Measurements from ENCODE around the gene LEF1.

Gene LEF1

GRCh38 chr4:108174856-108175255 lies 6.1 kb upstream of the LEF1 start:
- DNase-seq (ENCODE audit: low read depth), result no peak

- no peak for DNase-seq (ENCODE audit: low read depth)
These were observed 4.9 kb upstream of the LEF1 start for GRCh38 chr4:108173599-108174057.

GRCh38 chr4:108172753-108173598 lies 4.2 kb upstream of the LEF1 start:
- DNase-seq (ENCODE audit: low read depth), result peak; percentile 56

- DNase-seq (ENCODE audit: low read depth), result no peak
These were observed 3.6 kb upstream of the LEF1 start for GRCh38 chr4:108172231-108172752.

GRCh38 chr4:108171339-108172230 lies 2.9 kb upstream of the LEF1 start:
- peak; percentile 21 for DNase-seq (ENCODE audit: low read depth)

GRCh38 chr4:108170631-108171338 lies 2.1 kb upstream of the LEF1 start:
- DNase-seq (ENCODE audit: low read depth), result no peak

- no peak for DNase-seq (ENCODE audit: low read depth)
These were observed 932 bp upstream of the LEF1 start for GRCh38 chr4:108169664-108170063.

GRCh38 chr4:108168160-108168670 lies 517 bp downstream of the LEF1 start:
- DNase-seq (ENCODE audit: low read depth), result no peak

GRCh38 chr4:108166441-108167315 lies 2.1 kb downstream of the LEF1 start:
- DNase-seq (ENCODE audit: low read depth), result peak; percentile 55

GRCh38 chr4:108166038-108166437 lies 2.7 kb downstream of the LEF1 start:
- no peak for DNase-seq (ENCODE audit: low read depth)

GRCh38 chr4:108165586-108165985 lies 3.1 kb downstream of the LEF1 start:
- DNase-seq (ENCODE audit: low read depth), result no peak

GRCh38 chr4:108163351-108163750 lies 5.4 kb downstream of the LEF1 start:
- no peak for DNase-seq (ENCODE audit: low read depth)

GRCh38 chr4:108160741-108161352 lies 7.9 kb downstream of the LEF1 start:
- DNase-seq (ENCODE audit: low read depth), result no peak

- DNase-seq (ENCODE audit: low read depth), result no peak
These were observed 8.9 kb downstream of the LEF1 start for GRCh38 chr4:108159845-108160244.

- no peak for DNase-seq (ENCODE audit: low read depth)
These were observed 11.1 kb downstream of the LEF1 start for GRCh38 chr4:108157655-108158054.

GRCh38 chr4:108156391-108156790 lies 12.3 kb downstream of the LEF1 start:
- no peak for DNase-seq (ENCODE audit: low read depth)

GRCh38 chr4:108155373-108155772 lies 13.4 kb downstream of the LEF1 start:
- no peak for DNase-seq (ENCODE audit: low read depth)

GRCh38 chr4:108152980-108153379 lies 15.8 kb downstream of the LEF1 start:
- DNase-seq (ENCODE audit: low read depth), result no peak

- no peak for DNase-seq (ENCODE audit: low read depth)
These were observed 18.9 kb downstream of the LEF1 start for GRCh38 chr4:108149588-108150380.

- DNase-seq (ENCODE audit: low read depth), result no peak
These were observed 20.4 kb downstream of the LEF1 start for GRCh38 chr4:108148316-108148715.
